GM12891 (cell line): ENCODE measurements around the gene CPOX.

ENCODE experiments used
- DNase-seq: peaks from one replicate; pipeline ENCODE4 v3.0.0; 2011; ENCODE audit warnings: low spot score; ENCODE audit not compliant: insufficient read length
- FAIRE-seq: peaks from 2 replicates; lab custom pipeline; 2011; peaks lifted over from hg19 to GRCh38; lab: Jason Lieb, UNC
- PAX5 ChIP-seq: IDR thresholded peaks from 2 replicates; pipeline ENCODE4 v1.6.1; 2011; ENCODE audit warnings: low read length, moderate library complexity, mild to moderate bottlenecking; ENCODE audit not compliant: insufficient read depth, severe bottlenecking
- POLR2A ChIP-seq: IDR thresholded peaks from 2 replicates; pipeline ENCODE4 v1.6.1; 2011; ENCODE audit warnings: low read depth, low read length, control low read depth
- POLR2AphosphoS5 ChIP-seq: IDR thresholded peaks from 2 replicates; pipeline ENCODE4 v1.6.1; 2011; ENCODE audit warnings: low read depth, low read length, control low read depth
- POU2F2 ChIP-seq: IDR thresholded peaks from 2 replicates; pipeline ENCODE4 v1.6.1; 2011; ENCODE audit warnings: low read depth, mild to moderate bottlenecking, control low read depth, low read length, moderate library complexity
- SPI1 ChIP-seq: IDR thresholded peaks from 2 replicates; pipeline ENCODE4 v1.6.1; 2011; ENCODE audit warnings: low read depth, low read length, control low read depth
- TAF1 ChIP-seq: IDR thresholded peaks from 2 replicates; pipeline ENCODE4 v1.6.1; 2011; ENCODE audit warnings: low read depth, low read length, control low read depth

The CPOX gene

DNA sequence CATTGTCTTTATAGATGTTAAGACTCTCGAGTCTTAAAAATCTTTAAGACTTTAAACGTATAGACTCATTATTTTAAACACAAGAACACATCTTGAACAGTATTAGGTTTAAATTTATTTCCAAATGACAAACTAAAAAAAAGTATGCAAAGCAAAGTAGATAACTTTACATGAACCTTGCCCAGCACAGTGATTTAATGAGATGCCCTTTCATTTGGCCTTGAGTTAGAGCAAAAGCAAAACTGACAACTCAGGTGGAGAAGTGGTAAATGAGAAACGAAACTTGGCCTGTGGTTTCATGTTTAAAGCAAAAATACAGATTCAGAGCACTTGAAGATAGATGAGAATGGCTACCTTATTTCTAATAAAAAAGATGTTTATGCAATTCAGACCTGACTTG, 53.1 kb downstream of the CPOX start:
- DNase-seq (no peak), FAIRE-seq (peak; percentile 91)
- TF ChIP-seq POLR2A = peak; percentile 56; the same call in 1 of the 2 replicates
- peak; percentile 89 for TF ChIP-seq SPI1
- no peak for TF ChIP-seq TAF1
- peak; percentile 42; the same call in 1 of the 2 replicates for TF ChIP-seq POU2F2
- no peak for TF ChIP-seq PAX5
- TF ChIP-seq POLR2AphosphoS5 = peak; percentile 37; the same call in 1 of the 2 replicates

DNA sequence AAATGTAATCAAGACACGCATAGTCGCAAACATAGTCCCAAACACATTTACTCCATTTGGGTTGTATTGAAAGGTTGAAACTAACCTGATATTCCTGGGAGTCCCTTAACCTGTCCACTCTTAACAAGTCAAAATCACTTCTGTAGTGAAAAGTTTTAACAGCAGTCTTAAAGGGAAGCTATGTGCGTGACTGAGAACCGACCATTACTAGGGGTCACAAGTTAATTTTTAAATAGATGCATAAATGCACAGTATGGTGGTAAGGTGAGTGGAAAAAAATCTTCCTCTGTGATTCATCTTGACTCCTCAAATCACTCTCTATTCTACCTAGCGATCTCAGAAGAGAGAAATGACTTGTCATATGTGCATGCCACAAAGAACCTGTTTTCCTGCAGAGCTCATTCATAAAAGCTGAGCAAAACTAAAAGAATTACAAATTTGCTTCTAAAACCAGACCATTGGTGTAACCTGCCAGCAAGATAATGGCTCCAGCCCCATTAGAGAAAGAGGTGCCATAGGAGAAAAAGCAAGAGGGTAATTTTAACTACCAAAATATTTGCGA, 56.9 kb downstream of the CPOX start:
- DNase-seq (no peak), FAIRE-seq (peak; percentile 95)
- no peak for TF ChIP-seq PAX5
- TF ChIP-seq POLR2A = peak; percentile 99
- 0 out of 2 replicates have a peak, but pooled peaks have one; percentile 9 for TF ChIP-seq SPI1
- peak; percentile 96 for TF ChIP-seq POU2F2
- TF ChIP-seq TAF1 = peak; percentile 82
- peak; percentile 98 for TF ChIP-seq POLR2AphosphoS5

DNA sequence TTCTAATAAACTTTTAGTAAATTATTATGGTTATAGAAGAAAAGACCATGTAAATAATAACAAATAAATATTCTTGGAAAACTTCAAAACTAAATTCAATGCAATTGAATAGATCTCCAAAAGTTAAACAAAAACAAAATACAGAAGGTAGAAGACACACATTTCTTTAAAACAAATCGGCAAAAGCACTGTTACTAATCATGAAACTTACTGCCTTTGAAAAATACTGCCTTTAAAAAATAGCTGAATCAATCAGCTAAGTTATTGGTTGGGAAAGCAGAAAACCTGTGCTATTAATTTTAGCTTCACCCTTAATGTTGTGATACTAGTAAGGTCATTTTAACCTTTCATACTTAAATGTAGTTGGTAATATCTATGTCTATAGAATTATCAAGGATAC, 58.7 kb downstream of the CPOX start:
- TF ChIP-seq TAF1 = no peak
- TF ChIP-seq POLR2AphosphoS5 = peak; percentile 39; the same call in 1 of the 2 replicates
- TF ChIP-seq POLR2A = peak; percentile 55; the same call in 1 of the 2 replicates
- DNase-seq = no peak
- FAIRE-seq = no peak

DNA sequence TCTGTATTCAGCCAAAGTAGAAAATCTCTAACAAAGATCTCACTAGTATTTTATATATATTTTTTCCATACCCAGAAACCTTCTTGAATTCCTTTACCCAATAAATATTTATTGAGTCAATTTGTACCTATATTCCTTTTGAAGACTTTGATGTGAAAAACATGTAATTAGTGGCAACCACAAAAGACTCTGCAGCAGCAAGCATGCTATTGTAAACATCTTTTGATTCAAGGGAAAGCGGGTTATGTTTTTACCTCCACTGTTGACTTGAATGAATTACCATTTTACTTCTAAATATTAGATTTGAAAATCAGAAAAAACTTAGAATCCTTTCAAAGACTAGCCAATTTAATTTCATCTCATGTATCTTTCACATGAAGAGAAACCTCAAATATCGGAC, 59.2 kb downstream of the CPOX start:
- DNase-seq (no peak), FAIRE-seq (no peak)

DNA sequence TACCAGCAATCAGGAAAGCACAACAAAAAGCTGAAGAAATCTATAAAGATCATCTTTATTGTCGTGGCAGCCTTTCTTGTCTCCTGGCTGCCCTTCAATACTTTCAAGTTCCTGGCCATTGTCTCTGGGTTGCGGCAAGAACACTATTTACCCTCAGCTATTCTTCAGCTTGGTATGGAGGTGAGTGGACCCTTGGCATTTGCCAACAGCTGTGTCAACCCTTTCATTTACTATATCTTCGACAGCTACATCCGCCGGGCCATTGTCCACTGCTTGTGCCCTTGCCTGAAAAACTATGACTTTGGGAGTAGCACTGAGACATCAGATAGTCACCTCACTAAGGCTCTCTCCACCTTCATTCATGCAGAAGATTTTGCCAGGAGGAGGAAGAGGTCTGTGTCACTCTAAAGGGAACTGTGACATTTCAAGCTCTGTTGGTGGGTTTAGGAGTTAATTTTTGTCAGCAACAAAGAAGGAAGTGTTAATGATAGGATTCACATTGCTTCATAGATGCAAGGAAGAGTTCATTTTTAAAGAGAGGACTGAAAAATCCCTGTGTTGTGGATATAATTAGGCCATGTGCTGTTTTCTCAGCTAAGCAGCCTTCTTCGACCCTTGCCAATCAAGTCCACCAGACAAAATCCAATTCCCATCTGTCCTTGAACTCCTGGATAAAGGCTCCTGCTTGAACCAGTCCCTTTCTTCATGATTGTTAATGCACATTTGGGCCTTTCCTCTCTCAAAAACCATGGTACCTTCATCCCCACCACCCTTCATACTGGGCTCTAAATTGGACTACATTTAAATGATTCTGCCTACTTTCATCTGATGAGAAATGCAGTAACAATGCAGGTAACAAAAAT, 60.5 kb downstream of the CPOX start:
- DNase-seq (no peak), FAIRE-seq (no peak)
- TF ChIP-seq SPI1 = no peak
- no peak; the same call in 1 of the 2 replicates for TF ChIP-seq TAF1
- TF ChIP-seq POLR2A = peak; percentile 91
- TF ChIP-seq POLR2AphosphoS5 = peak; percentile 91
- peak; percentile 38; the same call in 1 of the 2 replicates for TF ChIP-seq POU2F2
- no peak for TF ChIP-seq PAX5

More for the DNA sequence above, 59.2 kb downstream of the CPOX start:
- TF ChIP-seq POU2F2 (no peak), POLR2A (peak; percentile 53; the same call in 1 of the 2 replicates)

DNA sequence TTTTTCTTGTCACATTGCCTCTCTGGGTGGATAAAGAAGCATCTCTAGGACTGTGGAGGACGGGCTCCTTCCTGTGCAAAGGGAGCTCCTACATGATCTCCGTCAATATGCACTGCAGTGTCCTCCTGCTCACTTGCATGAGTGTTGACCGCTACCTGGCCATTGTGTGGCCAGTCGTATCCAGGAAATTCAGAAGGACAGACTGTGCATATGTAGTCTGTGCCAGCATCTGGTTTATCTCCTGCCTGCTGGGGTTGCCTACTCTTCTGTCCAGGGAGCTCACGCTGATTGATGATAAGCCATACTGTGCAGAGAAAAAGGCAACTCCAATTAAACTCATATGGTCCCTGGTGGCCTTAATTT, 61.2 kb downstream of the CPOX start:
- DNase-seq (no peak), FAIRE-seq (peak; percentile 85)
- TF ChIP-seq POLR2AphosphoS5 = peak; percentile 91
- TF ChIP-seq PAX5 = no peak
- TF ChIP-seq SPI1 = no peak
- peak; percentile 62; the same call in 1 of the 2 replicates for TF ChIP-seq POU2F2
- TF ChIP-seq TAF1 = no peak
- TF ChIP-seq POLR2A = peak; percentile 93

DNA sequence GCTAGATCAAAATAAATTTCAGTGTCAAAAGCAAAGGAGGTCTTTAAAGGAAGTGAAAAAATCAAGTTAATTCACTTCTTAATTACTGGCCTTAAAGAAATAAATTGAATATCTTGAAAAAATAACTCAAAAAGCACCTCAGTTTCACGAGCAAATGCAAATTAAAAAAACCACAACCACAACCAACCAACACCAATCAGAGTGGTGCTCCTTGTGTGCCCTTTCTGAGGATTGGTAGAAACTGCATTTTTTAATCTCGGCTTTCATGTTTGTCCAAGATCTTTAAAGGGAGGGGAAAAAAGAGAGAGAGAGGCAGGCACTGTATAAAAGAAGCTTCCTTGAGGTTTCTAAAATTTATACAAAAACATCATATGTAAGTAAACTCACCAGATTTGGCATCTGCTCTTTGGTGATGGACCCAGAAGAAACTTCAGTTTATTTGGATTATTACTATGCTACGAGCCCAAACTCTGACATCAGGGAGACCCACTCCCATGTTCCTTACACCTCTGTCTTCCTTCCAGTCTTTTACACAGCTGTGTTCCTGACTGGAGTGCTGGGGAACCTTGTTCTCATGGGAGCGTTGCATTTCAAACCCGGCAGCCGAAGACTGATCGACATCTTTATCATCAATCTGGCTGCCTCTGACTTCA, 61.7 kb downstream of the CPOX start, which contains the start of gene GPR15:
Gene GPR15, plus strand, starts transcription at position 357 of the 653 bp plus-strand sequence. Its CDS starts 56 bp downstream, at position 413.
- no peak for TF ChIP-seq PAX5
- peak; percentile 35; the same call in 1 of the 2 replicates for TF ChIP-seq TAF1
- peak; percentile 69; the same call in 1 of the 2 replicates for TF ChIP-seq POU2F2
- TF ChIP-seq POLR2AphosphoS5 = no peak; the same call in 1 of the 2 replicates
- TF ChIP-seq SPI1 = no peak
- TF ChIP-seq POLR2A = peak; percentile 88
- DNase-seq = no peak
- FAIRE-seq = no peak

DNA sequence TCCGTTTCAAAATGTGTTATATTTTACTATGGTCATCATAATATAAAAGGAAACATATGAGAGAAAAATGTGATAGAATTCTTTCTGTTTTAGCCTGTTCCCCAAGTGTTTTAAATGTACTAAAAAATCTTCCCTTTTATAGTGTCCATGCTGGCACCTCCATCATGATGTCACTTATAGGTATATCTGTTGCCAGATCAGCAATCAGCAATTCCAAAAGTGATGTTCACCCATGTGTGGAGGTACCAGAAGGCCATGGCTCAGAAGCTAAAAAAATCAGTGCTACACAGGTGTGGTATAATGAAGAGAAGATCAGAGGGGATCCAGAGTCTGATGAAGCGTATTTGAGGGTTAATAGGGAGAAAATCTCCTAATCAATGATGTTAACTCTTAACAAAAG, 62.7 kb downstream of the CPOX start:
- TF ChIP-seq POU2F2 (no peak), POLR2AphosphoS5 (peak; percentile 53; the same call in 1 of the 2 replicates), PAX5 (no peak)
- FAIRE-seq = peak; percentile 76
- DNase-seq = no peak
